ENCODE data around the gene BSG.
"Not testable (repeated sequence)": the region's sequence is repeated elsewhere in the genome, so short reads cannot be mapped to it uniquely, and the experiment has no call there.

Gene BSG

GRCh38 chr19:607301-608154 lies 35.1 kb downstream of the BSG start:
- DNase-seq, result no peak

- DNase-seq, result no peak
Measured at GRCh38 chr19:608155-609003, 36.0 kb downstream of the BSG start.

- DNase-seq, result no peak
Measured at GRCh38 chr19:609004-609346, 36.6 kb downstream of the BSG start.

- DNase-seq, result no peak
Measured at GRCh38 chr19:610071-610800, 37.8 kb downstream of the BSG start.

- DNase-seq, result peak; percentile 51
Measured at GRCh38 chr19:610801-611480, 38.5 kb downstream of the BSG start.

GRCh38 chr19:611481-611868 lies 39.1 kb downstream of the BSG start:
- peak; percentile 60 for DNase-seq

- DNase-seq, result no peak
Measured at GRCh38 chr19:612941-613340, 40.5 kb downstream of the BSG start.

GRCh38 chr19:613732-614567 lies 41.6 kb downstream of the BSG start:
- no peak for DNase-seq

GRCh38 chr19:615619-616018 lies 43.2 kb downstream of the BSG start:
- DNase-seq, result no peak

- DNase-seq, result no peak
Measured at GRCh38 chr19:616062-616700, 43.8 kb downstream of the BSG start.

GRCh38 chr19:616747-617526 lies 44.5 kb downstream of the BSG start:
- DNase-seq, result no peak

- DNase-seq, result no peak
Measured at GRCh38 chr19:617551-618246, 45.3 kb downstream of the BSG start.

GRCh38 chr19:618247-618619 lies 45.8 kb downstream of the BSG start:
- DNase-seq, result no peak

- no peak for DNase-seq
Measured at GRCh38 chr19:618674-619285, 46.4 kb downstream of the BSG start.

GRCh38 chr19:619286-620002 lies 47.0 kb downstream of the BSG start:
- DNase-seq, result no peak

- DNase-seq, result no peak
Measured at GRCh38 chr19:620166-620862, 47.9 kb downstream of the BSG start.

GRCh38 chr19:621191-621590 lies 48.8 kb downstream of the BSG start:
- DNase-seq, result not testable (repeated sequence)

- DNase-seq, result no peak
Measured at GRCh38 chr19:621819-622218, 49.4 kb downstream of the BSG start.
